GM12878 (cell line): ENCODE measurements around the gene TRIM71. TPM values are rescaled to one million over a fixed set of nuclear protein-coding genes. Genes with fewer than 3 reads are reported as not detected.

ENCODE experiments used
- ATAC-seq: fragments of 200-7000 bp; cut with Tn5 transposase; 3 replicates; pipeline ENCODE4 v1.9.1; 2020; ENCODE audit warnings: mild to moderate bottlenecking, moderate library complexity
- BruUV-seq: library from RNA; stranded (reverse); fragments of 400-500 nt; replicated peaks from 2 replicates; lab custom pipeline; 2021; lab: Mats Ljungman, UMichigan
- CTCF ChIA-PET: fragments of 300-600 bp; sonication (Branson Sonifier 250); formaldehyde crosslinking; extraction: SDS; loops from one replicate; lab custom pipeline; 2021; ENCODE audit warnings: inconsistent platforms; lab: Yijun Ruan, JAX
- POLR2A ChIA-PET: fragments of 350-600 bp; formaldehyde crosslinking; extraction: SDS; loops from one replicate; lab custom pipeline; 2021; ENCODE audit warnings: inconsistent platforms; lab: Charles Lee
- RAD21 ChIA-PET: fragments of 300-600 bp; sonication (Branson Sonifier 250); formaldehyde crosslinking; loops from one replicate; lab custom pipeline; 2023; ENCODE audit warnings: antibody characterized with exemption; ENCODE audit not compliant: unreplicated experiment; lab: Charles Lee
- SMC1A ChIA-PET: fragments of 300-600 bp; sonication (Branson Sonifier 250); formaldehyde crosslinking; loops from one replicate; lab custom pipeline; 2023; ENCODE audit not compliant: unreplicated experiment, uncharacterized antibody; lab: Charles Lee
- DNase-seq: peaks from one replicate; pipeline ENCODE4 v3.0.0-alpha.2; 2011; ENCODE audit warnings: low read depth, low spot score
- FAIRE-seq: peaks from 3 replicates; lab custom pipeline; 2011; peaks lifted over from hg19 to GRCh38; lab: Jason Lieb, UNC
- H2AFZ ChIP-seq: 2 replicates; pipeline ENCODE4 v1.6.0; 2011; ENCODE audit warnings: low read depth, low read length, control low read depth; ENCODE audit not compliant: control insufficient read depth
- H3K27ac ChIP-seq: 2 replicates; pipeline ENCODE4 v1.5.1; 2011; ENCODE audit warnings: control low read depth; ENCODE audit not compliant: control insufficient read depth, insufficient read depth
- H3K27me3 ChIP-seq, 2 experiments: replicated peaks in 1 of 2; 2 replicates each; pipeline versions ENCODE4 v1.6.0 to v1.6.1; 2011; ENCODE audit warnings: low read length in 1 of 2; ENCODE audit not compliant: control insufficient read depth in 2 of 2, insufficient read depth in 2 of 2
- H3K36me3 ChIP-seq, 2 experiments: 2 replicates each; pipeline ENCODE4 v1.5.1; 2011; ENCODE audit warnings: low read length in 1 of 2; ENCODE audit not compliant: control insufficient read depth in 2 of 2, insufficient read depth in 2 of 2
- H3K4me1 ChIP-seq: 2 replicates; pipeline ENCODE4 v1.6.1; 2011; ENCODE audit warnings: mild to moderate bottlenecking, low read length, moderate library complexity, mixed read lengths; ENCODE audit not compliant: control insufficient read depth, insufficient read depth
- H3K4me2 ChIP-seq: 2 replicates; pipeline ENCODE4 v1.6.0; 2011; ENCODE audit warnings: control low read depth; ENCODE audit not compliant: control insufficient read depth, insufficient read depth
- H3K4me3 ChIP-seq: fragments of 200-600 bp; sonication (generic); 2 replicates; pipeline ENCODE4 v1.5.1; 2016
- H3K79me2 ChIP-seq: 2 replicates; pipeline ENCODE4 v1.6.0; 2011; ENCODE audit warnings: low read length; ENCODE audit not compliant: control insufficient read depth, insufficient read depth
- H3K9ac ChIP-seq: 2 replicates; pipeline ENCODE4 v1.8.0; 2011; ENCODE audit warnings: low read length, control low read depth, mixed read lengths; ENCODE audit not compliant: control insufficient read depth, insufficient read depth
- H3K9me3 ChIP-seq: replicated peaks from 3 replicates; pipeline ENCODE4 v1.5.1; 2011; ENCODE audit warnings: mild to moderate bottlenecking, low read length; ENCODE audit not compliant: control insufficient read depth, insufficient read depth
- H4K20me1 ChIP-seq: 2 replicates; pipeline ENCODE4 v1.6.0; 2011; ENCODE audit not compliant: control insufficient read depth, insufficient read depth
- BCLAF1 ChIP-seq: fragments of 450-650 bp; IDR thresholded peaks from 2 replicates; pipeline ENCODE4 v1.6.1; 2017; ENCODE audit warnings: antibody characterized with exemption, mild to moderate bottlenecking, moderate library complexity
- CREM ChIP-seq: IDR thresholded peaks from 2 replicates; pipeline ENCODE4 v1.6.1; 2014; ENCODE audit warnings: antibody characterized with exemption, low read depth
- NRF1 ChIP-seq: conservative IDR thresholded peaks from 2 replicates; pipeline ENCODE4 v1.6.1; 2011; ENCODE audit warnings: mild to moderate bottlenecking, low read depth, low read length, improper control_type of control experiment
- RCOR1 ChIP-seq: conservative IDR thresholded peaks from 2 replicates; pipeline ENCODE4 v1.6.1; 2012; ENCODE audit warnings: low read depth, low read length, improper control_type of control experiment
- SREBF2 ChIP-seq: IDR thresholded peaks from 2 replicates; pipeline ENCODE4 v1.6.1; 2012; ENCODE audit warnings: mild to moderate bottlenecking, low read length
- SUPT20H ChIP-seq: IDR thresholded peaks from 2 replicates; pipeline ENCODE4 v1.6.1; 2011; ENCODE audit warnings: low read depth, mild to moderate bottlenecking, low read length, moderate library complexity, borderline replicate concordance; ENCODE audit not compliant: control insufficient read depth
- YBX1 ChIP-seq: fragments of 450-650 bp; IDR thresholded peaks from 2 replicates; pipeline ENCODE4 v1.6.1; 2016; ENCODE audit warnings: antibody characterized with exemption
- WGBS: methylation state at CpG from one replicate; pipeline ENCODE4 v1.1.6; 2016; ENCODE audit warnings: low lambda C conversion rate; ENCODE audit not compliant: insufficient replicate concordance, insufficient coverage; ENCODE audit errors: missing lambda C conversion rate; 5-methylcytosine and 5-hydroxymethylcytosine counted together
- in situ Hi-C: fragments of 300-500 bp; cut with MboI; formaldehyde crosslinking; loops from 9 replicates; pipeline ENCODE4 v1.14.3; 2018; ENCODE audit warnings: mixed read lengths
- intact Hi-C: fragments of 100-400 bp; cut with micrococcal nuclease; formaldehyde crosslinking; loops from one replicate; pipeline ENCODE4 v1.14.2; 2022; ENCODE audit not compliant: unreplicated experiment
- polyA plus RNA-seq, 11 experiments: library from polyadenylated mRNA; depleted of rRNA in 4 of 11; unstranded in 6 of 11; stranded (reverse) in 5 of 11; fragments of >200 nt; fragmentation: Nextera tagmentation in 4 of 11; fragmentation: Illumina TruSeq in 1 of 11; extraction: Ambion mirVana in 4 of 11; extraction: Trizol in 1 of 11; gene quantifications; 1 replicate in 1 of 11; 2 replicates in 10 of 11; pipeline versions ENCODE4 v1.2.1 to v1.2.3, GENCODE V29; 2011 to 2016; ENCODE audit warnings: inconsistent platforms in 2 of 11, missing spikeins in 2 of 11, low read depth in 1 of 11
- total RNA-seq, 4 experiments: library from RNA; depleted of rRNA in 3 of 4; stranded (reverse); fragments of >200 nt in 3 of 4; fragmentation: Illumina TruSeq in 1 of 4; extraction: Trizol in 1 of 4; gene quantifications; 2 replicates each; pipeline versions ENCODE4 v1.2.1 to v1.2.3, GENCODE V29; 2013 to 2021

Gene TRIM71
- total and polyA plus RNA-seq, 10 of the 15 experiments (the other 5 are each of a cell fraction or from before 2014, with no cell fraction given) = 0.02 to 1.8 (median 0.16) TPM

GRCh38 chr3:32862936-32863487 is 45.2 kb downstream of the TRIM71 start:
- no peak overlapping the region for H3K27ac ChIP-seq
- CTCF ChIA-PET = interaction anchor here (1.0 to 2.1 kb wide), 3 partner anchors 10 to 20 kb away, joined by 3 to 11 read pairs (median 3); no protein-coding TSS in a partner anchor
- POLR2A ChIA-PET = interaction anchor here (1.0 to 2.0 kb wide), 2 partner anchors 9 to 11 kb away, joined by 5 to 13 read pairs; no protein-coding TSS in a partner anchor
- no peak for FAIRE-seq
- TF ChIP-seq NRF1 (no peak), YBX1 (no peak), SREBF2 (no peak), SUPT20H (no peak)
- 42% methylated on average over 5 of the region's 5 CpGs for WGBS
- H2AFZ ChIP-seq = no peak overlapping the region
- intact Hi-C loops = no loop called here
- H4K20me1 ChIP-seq = no peaks in the 10 kb centered on the region
- no peak overlapping the region for H3K4me3 ChIP-seq
- no peaks in the 10 kb centered on the region; a peak in 1 of 4 replicates for H3K27me3 ChIP-seq
- no peaks in the 10 kb centered on the region for H3K79me2 ChIP-seq
- no TSS peak for BruUV-seq
- no peak for ATAC-seq
- H3K36me3 ChIP-seq = no peaks in the 10 kb centered on the region
- no peak for DNase-seq
- SMC1A ChIA-PET = interaction anchor here (0.6 kb wide), 1 partner anchor 1003 kb away, joined by 4 read pairs; no protein-coding TSS in a partner anchor
- in situ Hi-C loops = no loop called here
- no peaks in the 10 kb centered on the region for H3K4me1 ChIP-seq
- RAD21 ChIA-PET = interaction anchor here (0.6 kb wide), 1 partner anchor 473 kb away, joined by 3 read pairs; no protein-coding TSS in a partner anchor
- H3K9me3 ChIP-seq = no peaks in the 10 kb centered on the region
- H3K9ac ChIP-seq = no peak overlapping the region
- no peak overlapping the region for H3K4me2 ChIP-seq

GRCh38 chr3:32865383-32865782 is 47.6 kb downstream of the TRIM71 start:
- Histone ChIP-seq H3K9me3 (no peaks in the 10 kb centered on the region), H3K27ac (no peak overlapping the region), H3K36me3 (no peaks in the 10 kb centered on the region), H3K27me3 (no peaks in the 10 kb centered on the region; a peak in 1 of 4 replicates), H4K20me1 (no peaks in the 10 kb centered on the region), H3K9ac (no peak overlapping the region), H3K4me3 (no peak overlapping the region), H2AFZ (no peak overlapping the region), H3K4me2 (no peak overlapping the region), H3K4me1 (no peaks in the 10 kb centered on the region), H3K79me2 (no peaks in the 10 kb centered on the region)
- CTCF ChIA-PET = no interaction called here
- ATAC-seq = no peak
- no peak for DNase-seq
- POLR2A ChIA-PET = no interaction called here
- no peak for TF ChIP-seq BCLAF1
- TF ChIP-seq RCOR1 = no peak
- no peak for TF ChIP-seq CREM
- FAIRE-seq = no peak
- BruUV-seq = no TSS peak
- WGBS = 25% methylated on average over 6 of the region's 6 CpGs
- in situ Hi-C loops = no loop called here
- intact Hi-C loops = no loop called here
- SMC1A ChIA-PET = no interaction called here
- RAD21 ChIA-PET = no interaction called here
